ENCODE measurements around the gene PSME3. TPM values are rescaled to one million over a fixed set of nuclear protein-coding genes. Genes with fewer than 3 reads are reported as not detected.

PSME3 gene, protein sequence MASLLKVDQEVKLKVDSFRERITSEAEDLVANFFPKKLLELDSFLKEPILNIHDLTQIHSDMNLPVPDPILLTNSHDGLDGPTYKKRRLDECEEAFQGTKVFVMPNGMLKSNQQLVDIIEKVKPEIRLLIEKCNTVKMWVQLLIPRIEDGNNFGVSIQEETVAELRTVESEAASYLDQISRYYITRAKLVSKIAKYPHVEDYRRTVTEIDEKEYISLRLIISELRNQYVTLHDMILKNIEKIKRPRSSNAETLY
- total RNA-seq = 70.0 TPM

DNA sequence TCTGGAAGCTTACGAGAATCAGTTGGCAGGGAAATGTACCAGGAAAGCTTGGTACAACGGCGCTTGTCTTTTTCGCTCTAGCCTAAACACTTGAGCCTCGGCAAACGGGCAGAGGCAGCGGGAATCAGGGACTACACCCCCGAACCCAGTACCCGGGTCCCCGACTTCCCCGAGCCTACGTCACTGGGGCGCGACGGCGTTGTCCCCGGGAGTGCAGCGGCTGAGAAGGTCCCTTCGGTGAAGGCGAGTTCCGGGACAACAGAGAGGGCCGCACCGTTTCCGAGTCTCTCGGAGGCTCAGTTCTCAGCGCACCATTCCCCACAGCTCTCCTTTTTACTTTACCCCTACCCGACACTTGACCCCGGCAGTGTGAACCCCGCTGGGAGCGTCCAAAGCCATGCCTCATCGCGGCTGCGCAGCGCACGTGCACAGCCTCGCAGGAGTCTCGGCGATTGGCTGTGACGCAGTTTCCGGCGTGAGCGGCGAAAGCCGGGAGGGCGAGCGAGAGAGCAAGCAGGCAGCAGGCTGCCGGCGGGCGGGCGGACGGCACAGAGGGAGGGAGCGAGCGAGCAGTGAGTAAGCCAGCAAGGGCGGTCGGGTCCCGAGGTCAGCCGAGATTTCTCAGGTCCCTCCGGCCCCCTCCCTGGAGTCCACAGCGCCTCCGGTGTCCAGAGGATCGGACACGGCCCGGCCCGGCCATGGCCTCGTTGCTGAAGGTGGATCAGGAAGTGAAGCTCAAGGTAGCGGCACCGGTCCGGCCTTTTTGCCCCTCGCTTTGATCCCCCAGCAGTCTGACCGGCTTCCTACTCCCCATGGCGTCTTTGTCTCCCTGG, at the start of gene PSME3:
Gene PSME3 (plus strand): TSS at position 464 of the 833 bp plus-strand sequence. CDS start 235 bp downstream, at position 699.
- peaks cover 0 to 26% of the 10 kb centered on the region in 2 donors for H3K36me3 ChIP-seq
- H3K4me3 ChIP-seq = peak within 1 kb of the TSS; percentile 90 to 98
- DNase-seq (ENCODE audit: extremely low spot score in 2 of 2) = no peak
- H3K4me1 ChIP-seq = peaks cover 21% of the 10 kb centered on the region
- H3K27ac ChIP-seq = peak within 1 kb of the TSS; percentile 88
- no peaks in the 10 kb centered on the region for H3K27me3 ChIP-seq
- TF ChIP-seq POLR2A (IDR thresholded peaks at IDR 0.05) (peak in 1 of 2 donors; percentile 78), POLR2AphosphoS5 (IDR thresholded peaks at IDR 0.05; ENCODE audit: insufficient read depth in 1 of 2, low read depth in 1 of 2) (peak; percentile 97 to 99)
- TF ChIP-seq, protein P1, sequence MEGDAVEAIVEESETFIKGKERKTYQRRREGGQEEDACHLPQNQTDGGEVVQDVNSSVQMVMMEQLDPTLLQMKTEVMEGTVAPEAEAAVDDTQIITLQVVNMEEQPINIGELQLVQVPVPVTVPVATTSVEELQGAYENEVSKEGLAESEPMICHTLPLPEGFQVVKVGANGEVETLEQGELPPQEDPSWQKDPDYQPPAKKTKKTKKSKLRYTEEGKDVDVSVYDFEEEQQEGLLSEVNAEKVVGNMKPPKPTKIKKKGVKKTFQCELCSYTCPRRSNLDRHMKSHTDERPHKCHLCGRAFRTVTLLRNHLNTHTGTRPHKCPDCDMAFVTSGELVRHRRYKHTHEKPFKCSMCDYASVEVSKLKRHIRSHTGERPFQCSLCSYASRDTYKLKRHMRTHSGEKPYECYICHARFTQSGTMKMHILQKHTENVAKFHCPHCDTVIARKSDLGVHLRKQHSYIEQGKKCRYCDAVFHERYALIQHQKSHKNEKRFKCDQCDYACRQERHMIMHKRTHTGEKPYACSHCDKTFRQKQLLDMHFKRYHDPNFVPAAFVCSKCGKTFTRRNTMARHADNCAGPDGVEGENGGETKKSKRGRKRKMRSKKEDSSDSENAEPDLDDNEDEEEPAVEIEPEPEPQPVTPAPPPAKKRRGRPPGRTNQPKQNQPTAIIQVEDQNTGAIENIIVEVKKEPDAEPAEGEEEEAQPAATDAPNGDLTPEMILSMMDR (IDR thresholded peaks at IDR 0.05) = no peak
- intact Hi-C loops (cut with DNase I) = no loop called here
- no peaks in the 10 kb centered on the region for H3K9me3 ChIP-seq

DNA sequence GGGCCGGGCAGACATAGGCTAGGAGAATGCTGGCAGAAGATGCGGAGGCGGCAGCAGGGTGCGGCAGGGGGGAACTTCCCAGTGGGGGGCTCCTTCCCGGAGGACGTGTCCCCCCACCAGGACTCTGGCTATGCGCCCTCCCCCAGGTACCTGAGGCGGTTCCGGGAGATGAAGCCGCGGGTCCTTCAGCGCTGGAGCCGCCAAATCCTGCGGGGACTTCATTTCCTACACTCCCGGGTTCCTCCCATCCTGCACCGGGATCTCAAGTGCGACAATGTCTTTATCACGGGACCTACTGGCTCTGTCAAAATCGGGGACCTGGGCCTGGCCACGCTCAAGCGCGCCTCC, 49.4 kb upstream of the PSME3 start:
- H3K4me1 ChIP-seq = peaks cover 19% of the 10 kb centered on the region
- no peak overlapping the region for H3K4me3 ChIP-seq
- TF ChIP-seq POLR2AphosphoS5 (IDR thresholded peaks at IDR 0.05; ENCODE audit: insufficient read depth in 1 of 2, low read depth in 1 of 2) (no peak), POLR2A (IDR thresholded peaks at IDR 0.05) (no peak)
- TF ChIP-seq, protein P1 (IDR thresholded peaks at IDR 0.05) = no peak
- no peak overlapping the region for H3K27ac ChIP-seq
- DNase-seq (ENCODE audit: extremely low spot score in 2 of 2) = no peak
- H3K9me3 ChIP-seq = no peaks in the 10 kb centered on the region
- H3K27me3 ChIP-seq = peaks cover 4% of the 10 kb centered on the region
- H3K36me3 ChIP-seq = peaks cover 0 to 5% of the 10 kb centered on the region in 2 donors
- intact Hi-C loops (cut with DNase I) = no loop called here

DNA sequence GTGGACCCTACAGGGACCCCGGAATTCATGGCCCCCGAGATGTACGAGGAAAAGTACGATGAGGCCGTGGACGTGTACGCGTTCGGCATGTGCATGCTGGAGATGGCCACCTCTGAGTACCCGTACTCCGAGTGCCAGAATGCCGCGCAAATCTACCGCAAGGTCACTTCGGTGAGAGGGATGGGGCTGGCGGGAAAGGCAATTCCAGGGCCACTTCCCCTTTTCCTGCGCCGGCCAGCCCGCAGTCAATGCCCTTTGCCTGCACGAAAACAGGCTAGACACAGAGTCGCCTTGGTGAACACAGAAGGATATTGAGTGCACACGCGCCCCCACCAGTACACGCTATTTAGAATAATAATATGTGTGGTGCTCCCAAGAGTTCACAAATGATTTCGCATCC, 48.8 kb upstream of the PSME3 start:
- no peak overlapping the region for H3K4me3 ChIP-seq
- intact Hi-C loops (cut with DNase I) = no loop called here
- no peak for DNase-seq (ENCODE audit: extremely low spot score in 2 of 2)
- TF ChIP-seq, protein P1 (IDR thresholded peaks at IDR 0.05) = no peak
- TF ChIP-seq POLR2AphosphoS5 (IDR thresholded peaks at IDR 0.05; ENCODE audit: insufficient read depth in 1 of 2, low read depth in 1 of 2) (no peak), POLR2A (IDR thresholded peaks at IDR 0.05) (no peak)
- peaks cover 19% of the 10 kb centered on the region for H3K4me1 ChIP-seq
- H3K27me3 ChIP-seq = peaks cover 4% of the 10 kb centered on the region
- no peaks in the 10 kb centered on the region for H3K9me3 ChIP-seq
- H3K36me3 ChIP-seq = no peaks in the 10 kb centered on the region
- no peak overlapping the region for H3K27ac ChIP-seq

DNA sequence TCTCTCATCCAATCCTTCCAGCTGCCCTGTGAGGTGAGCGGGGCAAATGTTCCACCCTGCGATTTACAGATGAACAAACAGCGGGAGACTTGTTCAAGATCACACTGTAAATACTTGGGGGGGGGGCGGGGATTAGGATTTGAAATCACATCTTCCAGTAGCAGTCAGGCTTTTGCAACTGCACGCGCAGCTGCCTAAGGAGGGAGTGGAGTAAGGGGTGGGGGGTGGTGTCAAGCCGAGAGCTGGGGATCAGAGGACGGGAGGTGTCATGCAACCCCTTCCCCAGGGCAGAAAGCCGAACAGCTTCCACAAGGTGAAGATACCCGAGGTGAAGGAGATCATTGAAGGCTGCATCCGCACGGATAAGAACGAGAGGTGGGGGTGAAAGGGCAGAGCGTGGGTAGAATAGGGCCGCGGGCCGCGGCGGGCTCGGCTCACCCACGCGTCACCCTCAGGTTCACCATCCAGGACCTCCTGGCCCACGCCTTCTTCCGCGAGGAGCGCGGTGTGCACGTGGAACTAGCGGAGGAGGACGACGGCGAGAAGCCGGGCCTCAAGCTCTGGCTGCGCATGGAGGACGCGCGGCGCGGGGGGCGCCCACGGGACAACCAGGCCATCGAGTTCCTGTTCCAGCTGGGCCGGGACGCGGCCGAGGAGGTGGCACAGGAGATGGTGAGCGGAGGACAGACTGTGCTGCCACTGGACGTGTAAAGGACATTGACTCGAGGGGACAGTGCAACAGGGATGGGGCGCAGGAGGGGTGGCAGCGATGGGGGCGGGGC, 48.2 kb upstream of the PSME3 start:
- Histone ChIP-seq H3K9me3 (no peaks in the 10 kb centered on the region), H3K27me3 (peaks cover 4% of the 10 kb centered on the region), H3K4me1 (peaks cover 17% of the 10 kb centered on the region), H3K4me3 (no peak overlapping the region), H3K27ac (no peak overlapping the region), H3K36me3 (no peaks in the 10 kb centered on the region)
- no peak for DNase-seq (ENCODE audit: extremely low spot score in 2 of 2)
- TF ChIP-seq POLR2AphosphoS5 (IDR thresholded peaks at IDR 0.05; ENCODE audit: insufficient read depth in 1 of 2, low read depth in 1 of 2) (no peak), POLR2A (IDR thresholded peaks at IDR 0.05) (no peak)
- TF ChIP-seq, protein P1 (IDR thresholded peaks at IDR 0.05) = no peak
- intact Hi-C loops (cut with DNase I) = no loop called here

Measured in vagina (tissue), 2 donors.